BE2C (cell line): ENCODE results near the gene ATP8B4.

Experiments
- DNase-seq: peaks from one replicate; pipeline ENCODE4 v3.0.0-alpha.2; 2020
- H3K27me3 ChIP-seq: fragments of 250-450 bp; sonication (Bioruptor Pico); 2 replicates; pipeline ENCODE4 v1.5.1; 2020; ENCODE audit warnings: mild to moderate bottlenecking
- H3K36me3 ChIP-seq: fragments of 250-450 bp; sonication (Bioruptor Pico); 2 replicates; pipeline ENCODE4 v1.5.1; 2020; ENCODE audit warnings: mild to moderate bottlenecking
- H3K4me1 ChIP-seq: fragments of 250-450 bp; sonication (Bioruptor Pico); 2 replicates; pipeline ENCODE4 v1.5.1; 2020
- H3K4me3 ChIP-seq: 2 replicates; pipeline ENCODE4 v1.5.1; 2011; ENCODE audit warnings: low read depth, low read length
- H3K9me3 ChIP-seq: fragments of 250-450 bp; sonication (Bioruptor Pico); 2 replicates; pipeline ENCODE4 v1.5.1; 2020
- TF ChIP-seq, protein P1 (sequence below): IDR thresholded peaks from 2 replicates; pipeline ENCODE4 v1.5.1; 2012; ENCODE audit warnings: mild to moderate bottlenecking, low read depth, low read length

ATP8B4 gene

DNA sequence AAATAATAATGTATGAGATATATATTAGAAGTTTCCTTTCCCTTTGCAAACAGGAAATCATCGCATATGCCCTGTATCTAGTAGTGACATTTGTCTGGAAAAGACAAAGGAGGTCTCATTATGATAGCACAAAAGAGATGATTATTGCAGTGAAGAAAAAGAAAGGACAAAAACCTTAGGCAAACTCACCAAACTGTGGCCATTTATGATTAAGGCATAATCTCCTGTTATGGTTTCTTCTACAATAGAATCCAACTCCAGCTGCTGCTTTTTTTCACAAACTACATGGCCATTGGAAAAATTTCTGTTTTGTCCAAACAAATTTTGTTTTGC, 218.2 kb downstream of the ATP8B4 start:
- Histone ChIP-seq H3K4me3 (no peak overlapping the region), H3K9me3 (no peaks in the 10 kb centered on the region), H3K27me3 (peaks cover under 1% of the 10 kb centered on the region), H3K4me1 (no peaks in the 10 kb centered on the region), H3K36me3 (no peaks in the 10 kb centered on the region)
- TF ChIP-seq, protein P1, sequence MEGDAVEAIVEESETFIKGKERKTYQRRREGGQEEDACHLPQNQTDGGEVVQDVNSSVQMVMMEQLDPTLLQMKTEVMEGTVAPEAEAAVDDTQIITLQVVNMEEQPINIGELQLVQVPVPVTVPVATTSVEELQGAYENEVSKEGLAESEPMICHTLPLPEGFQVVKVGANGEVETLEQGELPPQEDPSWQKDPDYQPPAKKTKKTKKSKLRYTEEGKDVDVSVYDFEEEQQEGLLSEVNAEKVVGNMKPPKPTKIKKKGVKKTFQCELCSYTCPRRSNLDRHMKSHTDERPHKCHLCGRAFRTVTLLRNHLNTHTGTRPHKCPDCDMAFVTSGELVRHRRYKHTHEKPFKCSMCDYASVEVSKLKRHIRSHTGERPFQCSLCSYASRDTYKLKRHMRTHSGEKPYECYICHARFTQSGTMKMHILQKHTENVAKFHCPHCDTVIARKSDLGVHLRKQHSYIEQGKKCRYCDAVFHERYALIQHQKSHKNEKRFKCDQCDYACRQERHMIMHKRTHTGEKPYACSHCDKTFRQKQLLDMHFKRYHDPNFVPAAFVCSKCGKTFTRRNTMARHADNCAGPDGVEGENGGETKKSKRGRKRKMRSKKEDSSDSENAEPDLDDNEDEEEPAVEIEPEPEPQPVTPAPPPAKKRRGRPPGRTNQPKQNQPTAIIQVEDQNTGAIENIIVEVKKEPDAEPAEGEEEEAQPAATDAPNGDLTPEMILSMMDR = no peak
- no peak for DNase-seq

DNA sequence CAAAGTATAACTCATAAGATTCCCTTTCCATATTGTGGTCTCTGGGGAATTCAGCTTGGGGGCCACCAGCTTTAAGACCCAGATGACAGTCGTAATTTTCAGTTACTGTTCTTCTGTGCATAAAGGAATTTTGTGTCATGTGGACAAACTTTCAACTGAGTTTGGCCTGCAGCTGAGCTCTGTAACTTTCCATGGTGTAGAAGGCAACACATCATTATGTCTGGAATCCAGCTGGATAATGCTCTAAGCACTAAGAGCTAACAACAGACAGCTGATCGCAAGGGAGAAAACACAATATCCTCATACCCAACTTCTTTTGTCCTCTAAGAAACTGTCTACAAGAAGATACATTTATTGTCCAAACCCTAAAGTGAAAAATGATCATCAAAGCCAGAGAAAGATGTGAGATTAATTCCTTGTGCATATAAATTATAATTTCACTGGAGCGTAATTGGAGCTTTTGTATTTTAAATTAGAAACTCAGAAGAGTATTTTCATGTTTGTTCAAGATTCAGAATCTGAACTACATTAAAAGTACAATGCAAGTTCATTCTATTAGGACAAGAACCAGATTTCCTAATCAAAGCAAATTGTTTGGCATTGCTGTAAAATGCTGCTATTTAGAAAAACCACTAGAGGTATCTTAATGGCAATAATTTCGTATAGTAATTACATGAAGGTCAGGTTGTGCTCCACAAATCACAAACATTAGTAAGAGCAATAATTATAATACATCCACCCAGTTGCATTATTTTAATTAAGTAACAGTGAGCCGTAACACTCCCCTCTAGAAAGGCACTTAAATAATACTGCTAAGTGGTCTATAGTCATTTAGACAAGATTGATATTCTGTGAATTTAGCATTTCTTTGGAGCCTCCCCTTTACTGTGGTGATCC, 218.8 kb downstream of the ATP8B4 start:
- no peak for DNase-seq
- TF ChIP-seq, protein P1 = no peak
- Histone ChIP-seq H3K4me1 (no peaks in the 10 kb centered on the region), H3K27me3 (peaks cover 2% of the 10 kb centered on the region), H3K4me3 (no peak overlapping the region), H3K9me3 (no peaks in the 10 kb centered on the region), H3K36me3 (no peaks in the 10 kb centered on the region)

DNA sequence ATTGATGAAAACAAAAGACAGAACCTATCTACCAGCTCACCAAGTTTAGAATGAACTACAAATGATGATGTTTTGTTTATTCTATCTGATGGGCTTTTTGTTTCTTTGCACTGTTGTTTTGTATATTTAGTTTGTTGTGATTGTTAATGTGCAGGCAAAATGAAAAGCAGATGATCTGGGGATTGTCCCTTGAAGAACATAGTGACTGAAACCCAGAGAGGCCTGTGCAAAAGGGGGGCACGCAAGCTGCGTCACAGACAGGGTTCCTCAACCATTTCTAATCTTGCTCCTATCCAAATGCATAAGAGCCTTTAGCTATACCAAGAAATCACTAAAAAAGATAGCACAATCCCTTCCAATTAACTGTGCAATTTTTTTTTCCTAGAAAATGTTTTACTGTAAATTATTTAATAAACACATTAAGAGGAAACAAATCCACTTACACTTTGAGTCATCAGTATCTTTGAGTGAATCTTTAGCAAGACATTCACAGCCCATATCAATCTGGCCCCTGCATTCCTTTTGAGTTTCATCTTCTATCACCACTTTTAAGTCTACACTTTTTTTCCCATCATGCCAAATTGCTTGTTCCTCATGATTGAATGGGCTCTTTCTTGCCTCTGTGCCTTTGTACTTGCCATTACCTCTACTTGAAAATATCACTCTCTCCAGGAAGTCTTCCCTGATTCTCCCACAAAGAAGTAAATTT, 220.3 kb downstream of the ATP8B4 start:
- H3K27me3 ChIP-seq = peaks cover 2% of the 10 kb centered on the region; the same call in 1 of the 2 replicates
- H3K36me3 ChIP-seq = no peaks in the 10 kb centered on the region
- TF ChIP-seq, protein P1 = no peak
- no peaks in the 10 kb centered on the region for H3K9me3 ChIP-seq
- no peaks in the 10 kb centered on the region for H3K4me1 ChIP-seq
- no peak for DNase-seq
- H3K4me3 ChIP-seq = no peak overlapping the region

DNA sequence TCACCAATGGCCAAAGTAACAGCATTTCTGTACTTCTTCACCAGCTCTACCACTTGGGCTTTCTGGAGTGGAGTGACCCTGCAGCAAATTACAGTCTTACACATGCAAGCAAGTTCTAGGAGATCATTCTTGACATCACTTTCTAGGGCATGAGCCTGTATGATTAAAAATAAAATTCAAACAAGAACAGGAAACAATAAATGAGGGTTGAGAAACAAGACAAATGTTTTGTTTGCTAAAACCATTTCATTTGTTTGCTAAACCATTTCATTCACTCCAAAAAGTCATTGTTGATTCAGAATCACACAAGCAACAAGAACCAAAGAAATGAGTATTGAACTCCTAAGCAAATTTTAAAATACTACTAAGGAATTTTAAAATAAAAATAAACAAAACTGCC, 220.9 kb downstream of the ATP8B4 start:
- H3K36me3 ChIP-seq = no peaks in the 10 kb centered on the region
- H3K4me3 ChIP-seq = no peak overlapping the region
- TF ChIP-seq, protein P1 = no peak
- H3K9me3 ChIP-seq = no peaks in the 10 kb centered on the region
- H3K4me1 ChIP-seq = no peaks in the 10 kb centered on the region
- DNase-seq = no peak
- H3K27me3 ChIP-seq = peaks cover 2% of the 10 kb centered on the region; the same call in 1 of the 2 replicates

DNA sequence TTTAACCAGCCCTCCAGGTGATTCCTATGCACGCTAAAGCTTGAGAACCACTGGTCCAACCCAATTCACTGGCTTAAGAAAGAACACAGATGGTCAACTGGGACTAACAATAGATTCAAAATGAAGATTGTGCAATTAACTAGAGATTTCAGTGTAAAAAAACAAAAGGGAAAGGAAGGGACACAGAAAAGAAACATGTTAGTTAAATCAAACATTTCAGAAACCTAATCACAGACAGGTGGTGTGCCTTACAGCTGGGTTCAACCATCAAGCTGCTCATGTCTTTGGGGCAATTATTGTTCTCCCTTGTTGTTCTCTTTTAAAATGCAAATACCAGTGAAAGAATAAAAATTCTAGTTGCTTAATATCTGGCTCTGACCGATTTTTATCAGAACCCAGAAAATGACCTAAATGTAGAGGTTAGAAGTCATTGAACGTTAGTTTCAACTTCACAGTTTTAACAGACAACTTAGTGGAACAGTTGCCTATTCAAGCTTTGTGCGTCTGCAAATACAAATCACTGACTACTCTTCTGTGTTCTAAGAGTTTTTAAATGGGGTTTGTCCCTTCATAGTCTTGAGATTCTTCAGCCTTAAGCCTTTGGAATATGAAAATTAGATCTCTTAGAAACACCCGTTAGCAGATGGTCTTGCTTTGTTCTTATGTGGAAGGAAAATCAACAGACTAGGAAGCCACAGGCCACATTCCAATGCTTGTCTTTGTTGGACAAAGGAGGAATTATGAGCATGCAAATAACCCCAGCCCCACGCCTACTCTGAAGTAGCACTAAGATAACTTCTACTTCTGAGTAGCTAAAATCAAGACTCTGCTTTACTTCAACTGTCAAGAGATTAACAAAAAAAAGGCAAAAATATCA, 223.4 kb downstream of the ATP8B4 start:
- TF ChIP-seq, protein P1 = no peak
- Histone ChIP-seq H3K9me3 (no peaks in the 10 kb centered on the region), H3K4me3 (no peak overlapping the region), H3K27me3 (peaks cover 2% of the 10 kb centered on the region; the same call in 1 of the 2 replicates), H3K4me1 (no peaks in the 10 kb centered on the region), H3K36me3 (no peaks in the 10 kb centered on the region)
- DNase-seq = no peak
